ENCODE measurements around the gene POLR3B.

POLR3B gene

GRCh38 chr12:106328735-106329134 lies 28.8 kb upstream of the POLR3B start:
- Mint-ChIP-seq H3K4me1 (ENCODE audit: low read depth in 2 of 2) (peaks cover 5 to 11% of the 10 kb centered on the region in 2 donors), H3K4me3 (no peak overlapping the region), H3K27me3 (no peaks in the 10 kb centered on the region), H3K27ac (peak overlapping the region in 1 of 2 donors; percentile 47), H3K9me3 (no peaks in the 10 kb centered on the region), H3K36me3 (ENCODE audit: insufficient read depth) (peaks cover 46% of the 10 kb centered on the region)
- DNase-seq (no peak), ATAC-seq (replicated peaks) (no peak)

- H3K27me3 Mint-ChIP-seq = no peaks in the 10 kb centered on the region
- ATAC-seq (replicated peaks) (no peak), DNase-seq (no peak)
- peaks cover 39% of the 10 kb centered on the region for H3K36me3 Mint-ChIP-seq (ENCODE audit: insufficient read depth)
- H3K9me3 Mint-ChIP-seq = no peaks in the 10 kb centered on the region
- no peak overlapping the region for H3K4me3 Mint-ChIP-seq
- H3K4me1 Mint-ChIP-seq (ENCODE audit: low read depth in 2 of 2) = peaks cover 6 to 11% of the 10 kb centered on the region in 2 donors
- H3K27ac Mint-ChIP-seq = no peak overlapping the region
Measured at GRCh38 chr12:106329231-106329982, 28.1 kb upstream of the POLR3B start.

- H3K4me3 Mint-ChIP-seq = no peak overlapping the region
- ATAC-seq (replicated peaks) = no peak
- DNase-seq = no peak
- peaks cover 4 to 7% of the 10 kb centered on the region in 2 donors for H3K4me1 Mint-ChIP-seq (ENCODE audit: low read depth in 2 of 2)
- H3K9me3 Mint-ChIP-seq = no peaks in the 10 kb centered on the region
- no peaks in the 10 kb centered on the region for H3K27me3 Mint-ChIP-seq
- no peak overlapping the region for H3K27ac Mint-ChIP-seq
- peaks cover 31% of the 10 kb centered on the region for H3K36me3 Mint-ChIP-seq (ENCODE audit: insufficient read depth)
Measured at GRCh38 chr12:106331599-106331998, 25.9 kb upstream of the POLR3B start.

GRCh38 chr12:106332536-106332935 lies 25.0 kb upstream of the POLR3B start:
- H3K4me1 Mint-ChIP-seq (ENCODE audit: low read depth in 2 of 2) = peaks cover 4 to 7% of the 10 kb centered on the region in 2 donors
- peaks cover 24% of the 10 kb centered on the region for H3K36me3 Mint-ChIP-seq (ENCODE audit: insufficient read depth)
- no peak overlapping the region for H3K27ac Mint-ChIP-seq
- no peaks in the 10 kb centered on the region for H3K9me3 Mint-ChIP-seq
- no peak for DNase-seq
- no peak overlapping the region for H3K4me3 Mint-ChIP-seq
- H3K27me3 Mint-ChIP-seq = no peaks in the 10 kb centered on the region
- ATAC-seq (replicated peaks) = no peak

GRCh38 chr12:106333010-106333409 lies 24.5 kb upstream of the POLR3B start:
- Mint-ChIP-seq H3K27me3 (no peaks in the 10 kb centered on the region), H3K4me3 (no peak overlapping the region), H3K36me3 (ENCODE audit: insufficient read depth) (peaks cover 26% of the 10 kb centered on the region), H3K27ac (no peak overlapping the region), H3K9me3 (no peaks in the 10 kb centered on the region), H3K4me1 (ENCODE audit: low read depth in 2 of 2) (peaks cover 4 to 7% of the 10 kb centered on the region in 2 donors)
- no peak for DNase-seq
- no peak for ATAC-seq (replicated peaks)

GRCh38 chr12:106333756-106334155 lies 23.8 kb upstream of the POLR3B start:
- peaks cover 4 to 9% of the 10 kb centered on the region in 2 donors for H3K4me1 Mint-ChIP-seq (ENCODE audit: low read depth in 2 of 2)
- no peak for DNase-seq
- peaks cover 20% of the 10 kb centered on the region for H3K36me3 Mint-ChIP-seq (ENCODE audit: insufficient read depth)
- no peak overlapping the region for H3K4me3 Mint-ChIP-seq
- no peak for ATAC-seq (replicated peaks)
- H3K9me3 Mint-ChIP-seq = no peaks in the 10 kb centered on the region
- no peaks in the 10 kb centered on the region for H3K27me3 Mint-ChIP-seq
- H3K27ac Mint-ChIP-seq = no peak overlapping the region

- Mint-ChIP-seq H3K27me3 (no peaks in the 10 kb centered on the region), H3K27ac (no peak overlapping the region), H3K36me3 (ENCODE audit: insufficient read depth) (peaks cover 29% of the 10 kb centered on the region), H3K9me3 (no peaks in the 10 kb centered on the region), H3K4me1 (ENCODE audit: low read depth in 2 of 2) (peaks cover 2 to 3% of the 10 kb centered on the region in 2 donors), H3K4me3 (no peak overlapping the region)
- DNase-seq (no peak), ATAC-seq (replicated peaks) (no peak)
Measured at GRCh38 chr12:106341086-106341877, 16.3 kb upstream of the POLR3B start.

- Mint-ChIP-seq H3K9me3 (no peaks in the 10 kb centered on the region), H3K4me1 (ENCODE audit: low read depth in 2 of 2) (peaks cover 2 to 3% of the 10 kb centered on the region in 2 donors), H3K27me3 (no peaks in the 10 kb centered on the region), H3K36me3 (ENCODE audit: insufficient read depth) (peaks cover 35% of the 10 kb centered on the region), H3K27ac (peak overlapping the region; percentile 29 to 38), H3K4me3 (no peak overlapping the region)
- DNase-seq (no peak), ATAC-seq (replicated peaks) (no peak)
Measured at GRCh38 chr12:106342397-106343213, 14.9 kb upstream of the POLR3B start.

GRCh38 chr12:106343214-106343528 lies 14.4 kb upstream of the POLR3B start:
- H3K27ac Mint-ChIP-seq = peak overlapping the region in 1 of 2 donors; percentile 29
- H3K36me3 Mint-ChIP-seq (ENCODE audit: insufficient read depth) = peaks cover 35% of the 10 kb centered on the region
- H3K9me3 Mint-ChIP-seq = no peaks in the 10 kb centered on the region
- ATAC-seq (replicated peaks) = no peak
- peaks cover 2 to 3% of the 10 kb centered on the region in 2 donors for H3K4me1 Mint-ChIP-seq (ENCODE audit: low read depth in 2 of 2)
- H3K4me3 Mint-ChIP-seq = no peak overlapping the region
- no peak for DNase-seq
- H3K27me3 Mint-ChIP-seq = no peaks in the 10 kb centered on the region

GRCh38 chr12:106344131-106344530 lies 13.4 kb upstream of the POLR3B start:
- Mint-ChIP-seq H3K4me3 (no peak overlapping the region), H3K27ac (no peak overlapping the region), H3K36me3 (ENCODE audit: insufficient read depth) (peaks cover 37% of the 10 kb centered on the region), H3K4me1 (ENCODE audit: low read depth in 2 of 2) (peaks cover 0 to 2% of the 10 kb centered on the region in 2 donors), H3K9me3 (no peaks in the 10 kb centered on the region), H3K27me3 (no peaks in the 10 kb centered on the region)
- DNase-seq (no peak), ATAC-seq (replicated peaks) (no peak)

GRCh38 chr12:106345746-106346145 lies 11.8 kb upstream of the POLR3B start:
- Mint-ChIP-seq H3K27ac (peak overlapping the region in 1 of 2 donors; percentile 32), H3K9me3 (no peaks in the 10 kb centered on the region), H3K4me3 (no peak overlapping the region), H3K36me3 (ENCODE audit: insufficient read depth) (peaks cover 33% of the 10 kb centered on the region), H3K27me3 (no peaks in the 10 kb centered on the region), H3K4me1 (ENCODE audit: low read depth in 2 of 2) (peaks cover 0 to 2% of the 10 kb centered on the region in 2 donors)
- DNase-seq = no peak
- peak; percentile 26 for ATAC-seq (replicated peaks)

GRCh38 chr12:106348411-106348810 lies 9.1 kb upstream of the POLR3B start:
- Mint-ChIP-seq H3K4me1 (ENCODE audit: low read depth in 2 of 2) (peaks cover 0 to 2% of the 10 kb centered on the region in 2 donors), H3K27me3 (no peaks in the 10 kb centered on the region), H3K36me3 (ENCODE audit: insufficient read depth) (peaks cover 28% of the 10 kb centered on the region), H3K27ac (no peak overlapping the region), H3K4me3 (no peak overlapping the region), H3K9me3 (no peaks in the 10 kb centered on the region)
- DNase-seq (no peak), ATAC-seq (replicated peaks) (no peak)

GRCh38 chr12:106353175-106353574 lies 4.4 kb upstream of the POLR3B start:
- Mint-ChIP-seq H3K4me1 (ENCODE audit: low read depth in 2 of 2) (peaks cover 8 to 10% of the 10 kb centered on the region in 2 donors), H3K27ac (no peak overlapping the region), H3K36me3 (ENCODE audit: insufficient read depth) (peaks cover 17% of the 10 kb centered on the region), H3K9me3 (no peaks in the 10 kb centered on the region), H3K4me3 (no peak overlapping the region), H3K27me3 (no peaks in the 10 kb centered on the region)
- ATAC-seq (replicated peaks) = no peak
- DNase-seq = no peak

Data from effector memory CD8-positive, alpha-beta T cell (primary cell).